Measurements from ENCODE around the gene CEACAM7. TPM values are rescaled to one million over a fixed set of nuclear protein-coding genes. Genes with fewer than 3 reads are reported as not detected.
"Not testable (repeated sequence)": the region's sequence is repeated elsewhere in the genome, so short reads cannot be mapped to it uniquely, and the experiment has no call there.

CEACAM7 gene
- total RNA-seq, 4 donors from 2014 or later, result 0.49 to 1.8 (median 0.51) TPM; not detected in 1

- Histone ChIP-seq H3K27ac (no peak overlapping the region), H3K27me3 (no peaks in the 10 kb centered on the region), H3K9me3 (no peaks in the 10 kb centered on the region), H3K4me1 (no peaks in the 10 kb centered on the region), H3K4me3 (no peak overlapping the region), H3K36me3 (no peaks in the 10 kb centered on the region)
- TF ChIP-seq POLR2A (IDR thresholded peaks at IDR 0.05) (no peak), CTCF (IDR thresholded peaks at IDR 0.05) (no peak)
- intact Hi-C loops (cut with DNase I; ENCODE audit: low total_unique reads), result no loop called here
- no peak for DNase-seq
Observed at GRCh38 chr19:41720103-41720502, 32.0 kb upstream of the CEACAM7 start.

- intact Hi-C loops (cut with DNase I; ENCODE audit: low total_unique reads), result no loop called here
- no peaks in the 10 kb centered on the region for H3K4me1 ChIP-seq
- TF ChIP-seq POLR2A (IDR thresholded peaks at IDR 0.05), result no peak
- no peak for TF ChIP-seq CTCF (IDR thresholded peaks at IDR 0.05)
- H3K27ac ChIP-seq, result no peak overlapping the region
- H3K36me3 ChIP-seq, result no peaks in the 10 kb centered on the region
- no peak overlapping the region for H3K4me3 ChIP-seq
- H3K27me3 ChIP-seq, result no peaks in the 10 kb centered on the region
- H3K9me3 ChIP-seq, result no peaks in the 10 kb centered on the region
- no peak for DNase-seq
Observed at GRCh38 chr19:41718761-41719160, 30.7 kb upstream of the CEACAM7 start.

- no peaks in the 10 kb centered on the region for H3K27me3 ChIP-seq
Observed at GRCh38 chr19:41714598-41714997, 26.5 kb upstream of the CEACAM7 start.

DNA sequence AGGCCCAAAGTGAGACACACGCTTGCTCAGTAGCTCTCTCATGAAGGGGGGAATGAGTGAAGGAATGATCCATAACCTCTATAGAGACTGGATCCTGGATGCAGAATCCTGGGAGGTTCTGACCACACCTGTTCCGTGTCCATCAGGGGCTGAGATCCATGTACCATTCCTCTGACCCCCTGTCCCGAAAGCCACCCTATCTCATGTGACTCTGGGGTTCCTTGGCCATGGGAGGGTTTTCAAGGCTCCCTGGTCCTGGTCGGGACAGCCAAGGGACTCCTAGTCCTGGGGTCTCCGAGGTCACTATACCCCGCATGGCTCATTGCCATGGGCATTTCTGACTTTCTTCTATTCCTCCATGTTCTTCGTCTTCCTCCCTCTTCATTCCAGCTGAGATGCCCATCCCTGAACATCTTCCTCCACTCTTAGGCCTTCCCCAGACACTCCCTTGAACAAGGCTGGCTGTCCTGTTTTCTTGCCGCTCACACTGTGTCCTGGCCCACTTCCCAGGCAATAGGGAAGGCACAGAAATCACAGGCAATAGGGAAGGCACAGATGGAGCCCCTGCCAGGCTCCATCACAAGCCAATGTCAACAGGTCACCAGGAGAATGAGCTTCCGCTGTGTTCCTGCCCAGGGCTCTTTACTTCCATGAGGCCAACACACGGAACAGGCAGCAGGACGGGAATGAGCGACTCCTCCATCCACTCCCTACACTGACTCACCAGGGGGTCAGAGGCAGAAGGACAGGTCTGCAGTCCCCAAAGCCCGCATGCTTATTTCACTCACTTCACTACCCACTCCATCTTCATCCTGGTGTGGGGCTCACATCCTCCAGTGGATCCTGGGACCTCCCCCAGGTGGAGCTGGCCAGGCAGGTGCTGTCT, 23.5 kb upstream of the CEACAM7 start:
- H3K4me1 ChIP-seq, result no peaks in the 10 kb centered on the region
- TF ChIP-seq CTCF (IDR thresholded peaks at IDR 0.05) (no peak), POLR2A (IDR thresholded peaks at IDR 0.05) (no peak)
- H3K36me3 ChIP-seq, result no peaks in the 10 kb centered on the region
- H3K27ac ChIP-seq, result no peak overlapping the region
- H3K4me3 ChIP-seq, result no peak overlapping the region
- intact Hi-C loops (cut with DNase I; ENCODE audit: low total_unique reads), result no loop called here
- no peak for DNase-seq
- no peaks in the 10 kb centered on the region for H3K27me3 ChIP-seq
- no peaks in the 10 kb centered on the region for H3K9me3 ChIP-seq

More at GRCh38 chr19:41714598-41714997, 26.5 kb upstream of the CEACAM7 start:
- Histone ChIP-seq H3K27ac (no peak overlapping the region), H3K4me3 (no peak overlapping the region), H3K9me3 (no peaks in the 10 kb centered on the region), H3K4me1 (no peaks in the 10 kb centered on the region), H3K36me3 (no peaks in the 10 kb centered on the region)
- TF ChIP-seq CTCF (IDR thresholded peaks at IDR 0.05) (no peak), POLR2A (IDR thresholded peaks at IDR 0.05) (no peak)
- intact Hi-C loops (cut with DNase I; ENCODE audit: low total_unique reads), result no loop called here
- DNase-seq, result no peak

- intact Hi-C loops (cut with DNase I; ENCODE audit: low total_unique reads), result no loop called here
- Histone ChIP-seq H3K9me3 (no peaks in the 10 kb centered on the region), H3K4me3 (no peak overlapping the region), H3K36me3 (no peaks in the 10 kb centered on the region), H3K4me1 (no peaks in the 10 kb centered on the region), H3K27me3 (no peaks in the 10 kb centered on the region), H3K27ac (no peak overlapping the region)
- TF ChIP-seq CTCF (IDR thresholded peaks at IDR 0.05), result no peak
- no peak for TF ChIP-seq POLR2A (IDR thresholded peaks at IDR 0.05)
- no peak for DNase-seq
Observed at GRCh38 chr19:41709951-41710645, 22.0 kb upstream of the CEACAM7 start.

GRCh38 chr19:41709516-41709915, 21.4 kb upstream of the CEACAM7 start:
- intact Hi-C loops (cut with DNase I; ENCODE audit: low total_unique reads); H3K4me3 ChIP-seq; H3K4me1 ChIP-seq; H3K27me3 ChIP-seq; H3K27ac ChIP-seq; DNase-seq; H3K36me3 ChIP-seq; H3K9me3 ChIP-seq: not testable (repeated sequence)
